ENCODE data around the gene SNN.

Gene SNN

GRCh38 chr16:11637320-11637719 is 30.9 kb upstream of the SNN start:
- Histone ChIP-seq H3K4me2 (ENCODE audit: low read length) (no peak overlapping the region), H3K27me3 (ENCODE audit: control insufficient read depth, insufficient read depth, low read length) (no peaks in the 10 kb centered on the region), H3K9me3 (replicated peaks; ENCODE audit: low read length) (no peaks in the 10 kb centered on the region), H3K4me3 (ENCODE audit: low read length) (no peak overlapping the region), H3K36me3 (ENCODE audit: insufficient read depth, low read length) (no peaks in the 10 kb centered on the region), H3K9ac (ENCODE audit: low read depth, low read length) (no peak overlapping the region), H3K4me1 (ENCODE audit: control insufficient read depth, insufficient read depth, low read length) (peaks cover 28% of the 10 kb centered on the region)

DNA sequence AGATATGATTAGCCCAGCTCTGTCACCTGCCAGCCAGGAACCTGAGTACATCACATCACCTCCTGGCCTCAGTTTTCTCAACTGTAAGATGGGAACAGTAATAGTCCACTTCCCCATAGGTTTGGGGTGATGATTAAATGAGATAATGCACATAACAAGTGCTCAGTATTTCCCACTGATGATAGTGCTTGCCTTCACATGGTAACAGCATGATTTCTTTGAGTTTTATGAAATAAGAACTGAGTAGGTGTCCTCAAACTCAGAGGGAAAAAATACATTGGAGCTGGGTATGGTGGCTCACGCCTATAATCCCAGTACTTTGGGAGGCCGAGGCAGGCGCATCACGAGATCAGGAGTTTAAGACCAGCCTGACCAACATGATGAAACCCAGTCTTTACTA is 30.1 kb upstream of the SNN start:
- no peak overlapping the region for H3K9ac ChIP-seq (ENCODE audit: low read depth, low read length)
- no peaks in the 10 kb centered on the region for H3K9me3 ChIP-seq (replicated peaks; ENCODE audit: low read length)
- H3K4me3 ChIP-seq (ENCODE audit: low read length), result no peak overlapping the region
- no peak overlapping the region for H3K4me2 ChIP-seq (ENCODE audit: low read length)
- H3K36me3 ChIP-seq (ENCODE audit: insufficient read depth, low read length), result no peaks in the 10 kb centered on the region
- H3K27me3 ChIP-seq (ENCODE audit: control insufficient read depth, insufficient read depth, low read length), result peaks cover 5% of the 10 kb centered on the region
- H3K4me1 ChIP-seq (ENCODE audit: control insufficient read depth, insufficient read depth, low read length), result peaks cover 20% of the 10 kb centered on the region

DNA sequence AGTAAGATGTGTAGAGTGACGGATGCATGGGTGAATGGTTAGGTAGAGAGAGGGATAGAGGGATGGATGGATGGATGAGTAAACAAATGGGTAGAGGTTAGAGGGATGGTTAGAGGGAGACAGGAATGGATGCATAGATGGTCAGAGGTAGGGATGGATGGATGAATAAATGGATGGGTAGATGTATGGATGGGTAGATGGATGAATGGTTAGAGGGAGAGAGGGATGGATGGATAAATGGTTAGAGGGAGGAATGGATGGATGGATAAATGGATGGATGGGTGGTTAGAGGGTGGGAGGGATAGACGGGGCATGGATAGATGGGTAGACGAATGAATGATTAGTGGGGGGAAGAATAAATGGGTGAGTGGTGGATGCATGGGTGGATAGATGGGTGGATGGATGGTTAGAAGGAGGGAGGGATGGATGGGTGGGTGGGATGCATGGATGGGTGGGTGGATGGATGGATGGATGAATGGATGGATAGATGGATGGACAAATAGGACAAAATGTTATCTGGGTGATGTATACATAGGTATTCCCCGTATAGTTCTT is 29.2 kb upstream of the SNN start:
- peaks cover 5% of the 10 kb centered on the region for H3K27me3 ChIP-seq (ENCODE audit: control insufficient read depth, insufficient read depth, low read length)
- no peak overlapping the region for H3K4me3 ChIP-seq (ENCODE audit: low read length)
- H3K4me1 ChIP-seq (ENCODE audit: control insufficient read depth, insufficient read depth, low read length), result peaks cover 18% of the 10 kb centered on the region

DNA sequence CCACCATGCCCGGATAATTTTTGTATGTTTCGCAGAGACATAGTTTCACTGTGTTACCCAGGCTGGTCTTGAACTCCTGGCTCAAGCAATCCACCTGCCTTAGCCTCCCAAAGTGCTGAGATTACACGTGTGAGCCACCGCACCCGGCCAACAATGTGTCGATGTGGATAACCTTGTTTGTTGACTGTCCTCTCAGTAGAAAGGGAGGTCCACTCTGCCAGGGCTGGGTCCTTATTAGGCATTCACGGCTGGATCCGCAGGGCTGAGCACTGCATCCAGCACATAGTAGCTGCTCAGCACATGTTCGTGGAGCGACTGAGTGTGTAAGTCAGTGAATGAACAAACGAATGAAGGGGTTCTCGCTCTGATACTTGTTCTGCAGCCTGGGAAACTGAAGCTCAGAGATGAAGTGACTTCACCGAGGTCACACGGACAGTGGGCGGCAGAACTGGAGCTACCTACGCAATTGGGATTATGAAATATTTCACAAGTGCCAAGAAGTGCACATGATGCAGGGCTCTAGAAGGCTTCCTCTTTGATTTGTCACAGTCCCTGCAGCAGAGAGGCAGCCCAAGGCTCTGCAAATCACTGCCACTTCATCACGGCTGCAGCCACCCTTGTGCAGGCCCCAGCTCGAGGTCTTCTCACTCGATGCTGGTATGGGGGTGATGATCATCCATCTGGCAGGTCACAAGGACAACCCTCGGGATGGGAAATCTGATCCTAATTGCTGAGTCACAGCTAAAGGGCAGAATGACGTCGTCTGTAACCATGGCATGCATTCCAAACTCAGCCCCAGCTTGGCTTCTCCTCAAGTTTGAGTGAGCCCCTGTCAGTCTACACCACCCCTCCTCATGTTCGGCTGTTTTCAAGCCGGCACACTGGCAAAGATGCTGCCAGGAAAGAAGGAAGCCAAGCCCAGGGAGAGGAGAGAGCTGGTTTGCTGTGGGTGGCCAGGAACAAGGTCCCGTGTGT is 28.0 kb upstream of the SNN start:
- Histone ChIP-seq H3K4me2 (ENCODE audit: low read length) (peak overlapping the region; percentile 52), H3K4me3 (ENCODE audit: low read length) (no peak overlapping the region), H3K9ac (ENCODE audit: low read depth, low read length) (peak overlapping the region; percentile 73), H3K36me3 (ENCODE audit: insufficient read depth, low read length) (no peaks in the 10 kb centered on the region), H3K9me3 (replicated peaks; ENCODE audit: low read length) (no peaks in the 10 kb centered on the region), H3K27me3 (ENCODE audit: control insufficient read depth, insufficient read depth, low read length) (peaks cover 5% of the 10 kb centered on the region), H3K4me1 (ENCODE audit: control insufficient read depth, insufficient read depth, low read length) (peaks cover 18% of the 10 kb centered on the region)

More for the DNA sequence above, 29.2 kb upstream of the SNN start:
- H3K4me2 ChIP-seq (ENCODE audit: low read length), result no peak overlapping the region
- no peaks in the 10 kb centered on the region for H3K9me3 ChIP-seq (replicated peaks; ENCODE audit: low read length)
- H3K9ac ChIP-seq (ENCODE audit: low read depth, low read length), result no peak overlapping the region
- no peaks in the 10 kb centered on the region for H3K36me3 ChIP-seq (ENCODE audit: insufficient read depth, low read length)

- H3K9ac ChIP-seq (ENCODE audit: low read depth, low read length), result peak overlapping the region; percentile 73
- H3K27me3 ChIP-seq (ENCODE audit: control insufficient read depth, insufficient read depth, low read length), result peaks cover 7% of the 10 kb centered on the region
- peak overlapping the region; percentile 35 for H3K4me3 ChIP-seq (ENCODE audit: low read length)
- no peaks in the 10 kb centered on the region for H3K36me3 ChIP-seq (ENCODE audit: insufficient read depth, low read length)
- H3K4me2 ChIP-seq (ENCODE audit: low read length), result peak overlapping the region; percentile 52
- no peaks in the 10 kb centered on the region for H3K9me3 ChIP-seq (replicated peaks; ENCODE audit: low read length)
- H3K4me1 ChIP-seq (ENCODE audit: control insufficient read depth, insufficient read depth, low read length), result peaks cover 18% of the 10 kb centered on the region
Observed at GRCh38 chr16:11640987-11641817, 27.1 kb upstream of the SNN start.

GRCh38 chr16:11642765-11643116 is 25.5 kb upstream of the SNN start:
- Histone ChIP-seq H3K4me2 (ENCODE audit: low read length) (no peak overlapping the region), H3K4me3 (ENCODE audit: low read length) (no peak overlapping the region), H3K36me3 (ENCODE audit: insufficient read depth, low read length) (no peaks in the 10 kb centered on the region), H3K27me3 (ENCODE audit: control insufficient read depth, insufficient read depth, low read length) (peaks cover 12% of the 10 kb centered on the region), H3K9me3 (replicated peaks; ENCODE audit: low read length) (no peaks in the 10 kb centered on the region), H3K9ac (ENCODE audit: low read depth, low read length) (no peak overlapping the region), H3K4me1 (ENCODE audit: control insufficient read depth, insufficient read depth, low read length) (peaks cover 18% of the 10 kb centered on the region)

DNA sequence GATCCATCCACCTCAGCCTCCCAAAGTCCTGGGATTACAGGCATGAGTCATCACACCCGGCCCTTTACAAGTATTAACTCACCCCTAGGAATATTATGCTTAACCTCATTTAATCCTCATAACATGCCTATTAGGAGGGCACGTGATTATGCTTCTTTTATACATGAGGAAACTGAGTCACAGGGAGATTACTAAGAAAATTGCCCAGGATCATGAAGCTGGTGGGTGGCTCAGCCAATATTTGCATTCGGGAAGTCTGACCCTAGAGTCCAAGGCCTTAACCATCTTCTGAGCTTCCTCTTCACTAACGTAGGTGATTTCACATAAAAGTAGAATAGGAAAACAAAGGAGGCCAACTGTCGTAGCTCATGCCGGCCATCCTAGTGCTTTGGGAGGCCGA is 19.0 kb upstream of the SNN start:
- Histone ChIP-seq H3K36me3 (ENCODE audit: insufficient read depth, low read length) (no peaks in the 10 kb centered on the region), H3K9ac (ENCODE audit: low read depth, low read length) (no peak overlapping the region), H3K4me1 (ENCODE audit: control insufficient read depth, insufficient read depth, low read length) (no peaks in the 10 kb centered on the region), H3K9me3 (replicated peaks; ENCODE audit: low read length) (no peaks in the 10 kb centered on the region), H3K4me2 (ENCODE audit: low read length) (no peak overlapping the region), H3K27me3 (ENCODE audit: control insufficient read depth, insufficient read depth, low read length) (peaks cover 10% of the 10 kb centered on the region), H3K4me3 (ENCODE audit: low read length) (no peak overlapping the region)

- no peak overlapping the region for H3K4me2 ChIP-seq (ENCODE audit: low read length)
- no peaks in the 10 kb centered on the region for H3K4me1 ChIP-seq (ENCODE audit: control insufficient read depth, insufficient read depth, low read length)
- H3K27me3 ChIP-seq (ENCODE audit: control insufficient read depth, insufficient read depth, low read length), result peaks cover 15% of the 10 kb centered on the region
- no peak overlapping the region for H3K9ac ChIP-seq (ENCODE audit: low read depth, low read length)
- H3K36me3 ChIP-seq (ENCODE audit: insufficient read depth, low read length), result no peaks in the 10 kb centered on the region
- no peak overlapping the region for H3K4me3 ChIP-seq (ENCODE audit: low read length)
- H3K9me3 ChIP-seq (replicated peaks; ENCODE audit: low read length), result no peaks in the 10 kb centered on the region
Observed at GRCh38 chr16:11650641-11651591, 17.3 kb upstream of the SNN start.

- Histone ChIP-seq H3K9ac (ENCODE audit: low read depth, low read length) (no peak overlapping the region), H3K36me3 (ENCODE audit: insufficient read depth, low read length) (no peaks in the 10 kb centered on the region), H3K27me3 (ENCODE audit: control insufficient read depth, insufficient read depth, low read length) (peaks cover 12% of the 10 kb centered on the region), H3K4me2 (ENCODE audit: low read length) (no peak overlapping the region), H3K4me1 (ENCODE audit: control insufficient read depth, insufficient read depth, low read length) (no peaks in the 10 kb centered on the region), H3K4me3 (ENCODE audit: low read length) (no peak overlapping the region), H3K9me3 (replicated peaks; ENCODE audit: low read length) (no peaks in the 10 kb centered on the region)
Observed at GRCh38 chr16:11651796-11652195, 16.5 kb upstream of the SNN start.

- Histone ChIP-seq H3K27me3 (ENCODE audit: control insufficient read depth, insufficient read depth, low read length) (peaks cover 19% of the 10 kb centered on the region), H3K4me2 (ENCODE audit: low read length) (no peak overlapping the region), H3K36me3 (ENCODE audit: insufficient read depth, low read length) (no peaks in the 10 kb centered on the region), H3K4me3 (ENCODE audit: low read length) (no peak overlapping the region), H3K9ac (ENCODE audit: low read depth, low read length) (no peak overlapping the region), H3K4me1 (ENCODE audit: control insufficient read depth, insufficient read depth, low read length) (no peaks in the 10 kb centered on the region), H3K9me3 (replicated peaks; ENCODE audit: low read length) (no peaks in the 10 kb centered on the region)
Observed at GRCh38 chr16:11655655-11656054, 12.6 kb upstream of the SNN start.
